HG03139 (cell line): ENCODE results near the gene FGF14.

ENCODE experiments used
- ATAC-seq: cut with Tn5 transposase; IDR thresholded peaks from one replicate; pipeline ENCODE4 v1.9.1; 2021; ENCODE audit not compliant: unreplicated experiment

The FGF14 gene

DNA sequence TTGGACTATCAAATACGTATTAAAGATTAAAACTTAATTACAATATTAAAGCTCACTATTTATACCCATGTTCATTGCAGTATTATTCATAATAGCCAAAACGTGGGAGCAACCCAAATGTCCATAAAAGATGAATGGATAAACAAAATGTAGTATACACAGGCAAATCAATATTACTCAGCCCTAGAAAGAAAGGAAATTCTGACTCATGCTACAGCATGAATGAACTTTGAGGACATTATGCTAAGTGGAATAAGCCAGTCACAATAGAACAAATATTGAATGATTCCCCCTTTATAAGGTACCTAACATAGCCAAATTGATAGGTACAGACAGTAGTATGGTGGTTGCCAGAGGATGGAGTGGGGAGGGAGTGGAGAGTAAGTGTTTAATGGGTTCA is 457.3 kb downstream of the FGF14 start:
- ATAC-seq: no peak

DNA sequence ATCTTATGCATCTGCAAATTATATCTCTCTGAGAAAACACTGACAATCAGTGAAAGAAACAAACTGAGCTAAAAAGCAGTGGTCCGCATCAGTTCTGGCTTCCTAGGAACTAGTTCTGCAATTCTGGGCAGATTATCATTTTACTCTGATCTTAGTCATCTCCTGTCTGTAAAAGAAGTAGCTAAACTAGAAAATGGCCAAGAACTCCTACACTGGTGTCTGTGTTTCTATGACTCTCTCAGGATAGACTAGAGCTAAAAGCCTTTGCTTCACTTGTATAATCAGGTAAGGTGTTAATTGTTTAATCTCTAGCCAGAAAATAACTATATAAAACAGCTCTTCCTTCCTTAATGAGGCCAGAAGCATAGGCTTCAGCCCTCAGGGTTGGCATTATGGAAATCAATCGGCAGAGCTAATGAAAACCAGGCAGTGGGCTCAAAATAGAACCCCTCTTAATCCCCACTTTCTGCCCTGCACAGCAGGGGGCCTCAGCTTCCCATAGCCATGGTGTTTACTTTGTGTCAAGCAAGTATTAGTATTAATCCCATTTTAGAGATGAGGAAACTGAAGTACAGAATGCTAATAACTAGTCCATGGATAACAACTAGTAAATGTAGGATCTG is 459.2 kb downstream of the FGF14 start:
- ATAC-seq: no peak

DNA sequence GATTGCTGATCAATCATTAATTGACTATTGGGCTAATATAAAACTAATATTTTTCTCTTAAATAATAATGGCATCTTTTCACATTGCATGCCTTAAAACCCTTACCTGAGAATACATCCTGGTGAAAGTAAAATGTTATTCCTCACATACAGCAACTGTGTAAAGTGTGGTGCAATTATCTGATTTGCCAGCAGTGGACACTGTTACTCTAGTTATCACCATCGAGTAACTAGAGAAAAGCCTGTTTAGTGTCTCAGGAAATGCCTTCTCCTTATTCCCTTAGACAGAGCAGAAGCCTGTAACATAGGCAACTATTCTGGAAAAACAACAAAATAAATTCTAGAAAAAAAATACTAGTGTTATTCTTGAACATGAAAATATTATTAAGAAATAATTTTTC is 459.8 kb downstream of the FGF14 start:
- no peak for ATAC-seq

DNA sequence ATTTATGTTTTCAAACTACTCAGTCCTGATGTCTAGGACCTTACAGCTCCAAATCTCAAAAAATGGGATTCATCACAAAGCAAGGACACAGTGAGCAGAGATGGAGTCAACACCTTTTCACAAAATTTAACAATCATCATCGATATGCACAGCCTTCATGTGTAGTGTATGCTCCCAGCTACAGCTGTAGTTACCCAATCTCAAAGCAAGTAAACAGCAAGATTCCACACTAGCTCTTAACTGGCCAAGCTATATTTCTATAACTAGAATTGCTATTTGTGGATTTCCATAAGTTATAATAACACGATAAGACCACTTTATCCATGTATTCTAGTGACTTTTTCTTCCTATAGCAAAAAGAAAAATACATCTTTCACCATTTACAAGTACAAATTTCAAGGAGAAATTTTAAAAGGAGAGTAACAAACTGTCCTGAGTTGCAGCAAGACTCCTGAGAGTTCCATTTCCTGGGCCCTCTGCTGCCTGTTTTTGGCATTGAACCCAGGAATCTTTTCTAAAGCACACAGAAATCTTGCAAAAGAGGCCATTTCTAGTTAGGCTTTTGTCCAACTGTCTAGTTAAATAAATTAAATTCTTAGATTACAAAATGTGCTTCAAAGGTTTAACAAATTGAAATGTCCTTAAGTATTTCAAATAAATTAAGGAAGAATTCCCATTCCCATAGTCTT is 460.6 kb downstream of the FGF14 start:
- no peak for ATAC-seq

DNA sequence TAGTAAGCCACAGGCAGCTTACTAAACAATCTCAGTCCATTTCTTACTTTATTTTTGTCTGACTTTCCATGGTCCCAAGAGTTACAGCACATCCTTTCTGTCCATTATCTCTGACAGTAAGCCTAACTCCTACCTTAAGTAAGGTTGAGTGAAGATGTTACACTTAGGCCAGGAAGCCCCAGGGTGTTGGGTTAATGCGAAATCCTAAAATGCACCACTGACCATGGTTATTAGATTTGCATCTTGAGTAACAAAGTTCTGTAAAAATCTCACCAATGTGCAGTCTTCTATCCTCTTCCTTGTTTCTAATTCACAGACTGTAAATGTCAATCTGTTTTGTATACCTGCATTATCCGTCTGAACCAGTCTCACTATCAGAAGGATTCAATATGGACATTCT is 462.5 kb downstream of the FGF14 start:
- ATAC-seq: no peak

DNA sequence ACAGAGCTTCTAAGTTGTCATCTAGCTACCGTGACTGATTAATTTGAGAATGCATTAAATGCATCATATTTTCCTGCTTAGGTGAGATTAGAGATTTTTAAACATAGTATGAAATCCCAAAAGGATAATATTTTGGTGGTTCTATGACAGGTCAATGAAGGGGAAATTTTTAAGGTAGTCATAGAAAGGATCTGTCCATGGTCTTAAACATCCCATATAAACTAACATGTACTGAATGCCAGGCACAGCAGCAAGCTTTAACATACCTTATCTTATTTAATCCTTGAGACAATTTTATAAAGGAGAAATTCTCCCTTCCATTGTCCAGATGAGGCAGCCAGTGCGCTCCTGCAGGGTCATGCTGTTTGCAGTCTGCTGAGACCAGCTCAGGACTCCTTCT is 466.0 kb downstream of the FGF14 start:
- ATAC-seq: no peak

DNA sequence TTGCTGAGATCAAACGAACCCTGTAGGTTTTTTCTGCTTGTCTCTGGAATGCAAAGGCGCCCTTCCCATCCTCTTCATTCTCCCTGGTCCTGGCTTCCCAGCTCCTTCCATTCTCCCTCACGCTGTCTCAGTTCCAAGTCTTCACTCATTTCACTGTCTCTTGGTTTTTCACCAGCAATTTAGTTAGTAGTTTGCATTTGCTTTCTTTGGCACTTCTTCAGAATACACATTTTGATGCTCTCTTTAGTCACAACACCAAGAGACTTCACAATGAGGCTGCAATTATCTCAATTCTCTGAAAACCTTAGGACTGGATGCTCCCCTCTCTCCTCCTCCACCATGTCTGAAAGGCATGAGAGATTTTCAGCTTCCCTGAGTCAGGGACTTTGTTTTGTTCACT is 470.7 kb downstream of the FGF14 start:
- ATAC-seq: no peak

DNA sequence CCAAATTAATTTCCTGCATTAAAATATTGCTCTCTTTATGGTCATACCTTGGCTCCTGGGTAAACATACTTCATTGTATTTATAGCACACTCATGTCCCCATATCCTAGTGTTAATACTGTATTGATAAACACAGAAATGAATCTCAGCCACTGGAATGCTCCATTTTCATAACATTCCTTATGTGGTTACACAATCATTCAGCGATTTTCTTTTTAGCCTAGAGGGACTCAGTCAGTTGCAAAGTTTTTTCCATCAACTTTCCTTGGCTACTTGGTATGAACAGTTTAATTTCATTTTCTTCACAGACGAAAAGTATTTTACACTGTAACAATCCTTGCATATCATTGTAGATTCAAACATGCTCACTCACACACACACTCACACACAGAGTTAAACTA is 471.5 kb downstream of the FGF14 start:
- ATAC-seq: no peak

DNA sequence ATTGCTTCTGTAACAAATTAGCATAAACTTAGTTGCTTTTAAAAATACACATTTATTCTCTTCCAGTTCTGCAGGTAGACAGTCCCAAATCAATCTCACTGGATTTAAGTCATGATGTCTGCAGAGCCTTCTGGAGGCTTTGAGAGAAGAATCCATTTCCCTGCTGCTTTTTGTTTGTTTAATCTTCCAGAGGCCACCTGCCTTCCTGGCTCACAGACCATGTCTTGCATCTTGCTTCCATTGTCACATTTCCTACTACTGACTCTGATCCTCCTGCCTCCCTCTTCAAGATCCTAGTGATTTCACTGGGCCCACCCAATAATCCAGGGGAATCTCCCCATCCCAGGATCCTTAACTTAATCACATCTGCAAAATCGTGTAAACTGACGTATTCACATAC is 476.1 kb downstream of the FGF14 start:
- no peak for ATAC-seq

DNA sequence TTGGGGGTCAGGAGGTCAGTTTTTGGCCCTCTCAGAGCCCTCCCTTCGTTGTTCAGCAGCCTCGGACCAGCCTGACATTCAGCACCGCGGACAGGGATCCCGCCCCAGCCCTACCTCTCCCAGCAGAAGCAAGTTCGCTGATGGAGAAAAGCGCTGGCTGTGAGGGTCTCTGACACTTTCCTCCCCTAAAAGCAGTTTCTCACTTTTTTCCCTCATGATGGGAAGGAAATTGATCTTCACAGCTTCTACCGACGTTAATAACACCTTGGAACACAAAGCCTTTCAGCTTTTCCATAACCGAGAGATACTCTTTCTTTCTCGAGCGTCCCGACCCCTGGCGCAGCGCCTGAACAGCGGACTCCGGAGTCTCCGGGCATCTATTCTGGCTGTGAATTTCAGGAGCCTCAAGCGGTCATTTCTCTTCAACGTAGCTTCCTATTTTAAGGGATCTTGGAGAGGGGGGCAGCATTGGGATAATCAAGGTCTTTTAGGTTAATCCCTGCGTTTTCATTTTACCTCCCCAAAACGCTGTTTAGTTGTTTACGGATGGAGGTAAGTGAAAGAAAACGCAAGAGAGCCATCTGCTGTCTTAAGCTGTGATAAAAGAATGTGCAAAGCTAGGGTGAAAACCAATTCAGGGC is 482.2 kb downstream of the FGF14 start:
- no peak for ATAC-seq

DNA sequence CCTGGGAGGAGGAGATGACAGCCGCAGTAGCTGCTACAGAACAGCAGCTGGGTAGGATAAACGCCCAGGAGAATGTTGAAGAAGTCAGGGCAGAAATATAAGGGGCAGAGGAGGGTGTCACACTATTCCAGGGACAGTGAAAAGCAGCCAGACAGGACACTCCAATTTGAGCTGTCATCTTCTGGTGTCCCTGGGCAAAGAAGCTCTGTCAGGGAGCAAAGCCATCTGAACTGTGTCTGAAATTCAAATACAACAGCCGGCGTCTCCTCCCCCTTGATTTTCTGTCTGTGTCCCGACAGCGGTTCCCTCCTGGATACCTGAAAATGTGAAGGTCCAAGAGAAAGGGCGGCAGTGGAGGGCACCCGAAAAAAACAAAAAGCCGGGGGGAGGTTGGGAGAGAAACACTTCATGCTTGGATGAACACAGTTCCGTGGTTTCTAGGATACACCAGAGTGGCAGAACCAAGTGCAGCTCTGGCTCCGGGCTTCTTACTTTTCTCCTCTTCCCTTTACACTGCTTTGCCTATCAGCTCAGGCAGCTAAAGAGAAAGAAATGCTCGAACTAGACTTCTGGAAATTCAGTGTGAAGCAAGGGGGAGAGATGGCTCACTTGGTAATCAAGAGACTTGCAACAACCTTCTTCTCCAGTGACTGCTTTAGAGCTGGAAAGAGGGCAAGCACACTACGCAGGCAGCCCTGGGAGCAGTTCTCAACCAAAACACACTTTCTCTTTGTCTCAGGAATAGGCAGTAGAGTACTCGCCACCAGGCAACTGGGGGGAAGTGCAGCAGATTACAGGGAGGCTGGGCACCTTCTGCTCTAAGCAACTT is 483.8 kb downstream of the FGF14 start:
- no peak for ATAC-seq

DNA sequence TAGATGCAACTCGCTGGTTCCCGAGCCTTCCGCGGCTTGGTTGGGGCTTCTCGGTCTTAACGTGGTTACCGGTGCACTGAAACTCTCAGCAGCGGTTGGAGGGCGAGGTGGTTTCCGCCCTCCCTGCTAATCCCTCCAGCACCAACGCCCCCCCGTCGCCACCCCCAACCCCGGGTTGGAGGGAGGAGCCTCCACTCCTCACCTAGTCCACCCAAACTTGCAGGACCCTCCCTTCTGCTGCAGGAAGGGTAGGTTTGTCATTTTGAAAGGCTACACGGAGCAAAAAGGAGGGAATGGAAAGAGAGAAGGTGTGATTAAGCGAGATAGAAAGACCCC is 484.4 kb downstream of the FGF14 start:
- no peak for ATAC-seq

DNA sequence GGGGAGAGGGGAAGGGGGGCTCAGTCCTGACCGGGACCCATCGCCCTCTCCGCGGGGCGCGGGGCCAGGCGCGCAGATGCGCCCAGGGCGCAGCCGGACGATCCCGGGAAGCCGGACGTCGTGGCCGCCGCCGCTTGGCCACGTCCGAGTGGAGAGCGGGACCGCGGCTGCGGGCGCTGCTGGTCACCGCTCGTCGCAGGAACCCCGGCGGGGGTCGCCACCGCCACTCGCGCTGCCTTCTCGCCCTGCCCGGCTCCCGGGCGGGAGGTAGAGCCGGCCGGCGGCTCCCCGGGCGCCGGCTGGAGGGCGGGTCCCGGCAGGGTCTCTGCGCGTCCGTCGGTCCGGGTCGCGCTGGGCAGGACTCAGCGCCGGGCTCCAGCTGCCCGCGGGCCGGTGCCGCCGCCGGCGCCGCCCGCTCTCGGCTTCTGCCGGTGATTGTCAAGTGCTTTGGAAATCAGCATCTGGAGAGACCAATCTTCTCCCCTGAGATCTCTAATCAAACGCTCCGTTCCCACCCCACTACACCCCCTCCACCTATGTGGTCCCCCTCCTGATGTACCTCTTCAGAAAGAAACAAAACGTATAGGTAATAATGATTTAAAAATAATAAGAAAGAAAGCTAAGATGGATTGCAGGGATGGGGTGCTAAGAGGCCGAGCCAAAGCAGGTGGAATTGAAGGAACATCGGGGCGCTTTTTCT is 484.9 kb downstream of the FGF14 start:
- ATAC-seq: no peak

DNA sequence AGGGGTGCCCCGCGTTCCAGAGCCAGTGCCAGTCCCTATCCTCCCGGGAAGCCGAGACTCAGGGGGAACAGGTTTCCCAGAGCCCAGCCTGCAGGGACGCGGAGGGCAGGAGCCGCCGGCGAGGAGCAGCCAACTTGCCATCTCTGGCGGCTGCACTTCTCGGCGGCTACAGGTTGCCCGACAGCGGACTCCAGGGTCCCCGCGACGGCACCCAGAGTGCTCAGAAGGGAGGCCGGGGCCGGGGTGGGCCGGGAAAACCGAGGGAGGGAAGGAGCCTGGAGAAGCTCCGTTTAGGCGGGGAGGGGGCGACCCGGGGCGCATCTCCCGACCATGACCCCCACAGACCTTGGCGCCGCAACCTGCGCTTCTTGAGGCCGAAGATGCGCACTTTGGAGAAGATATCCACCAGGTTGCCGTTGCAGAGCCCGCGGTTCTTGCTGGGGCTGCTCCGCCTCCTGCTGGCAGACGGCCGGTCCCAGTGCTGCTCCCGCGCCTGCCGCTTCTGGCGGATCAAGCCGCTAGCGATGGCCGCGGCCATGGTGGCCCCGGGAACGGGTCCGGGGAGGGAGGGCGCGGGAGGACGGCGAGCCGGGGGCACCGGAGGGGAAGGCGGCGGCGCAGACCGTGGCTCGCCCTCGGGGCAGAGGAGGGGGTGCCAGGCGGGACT is 485.6 kb downstream of the FGF14 start:
- no peak for ATAC-seq

DNA sequence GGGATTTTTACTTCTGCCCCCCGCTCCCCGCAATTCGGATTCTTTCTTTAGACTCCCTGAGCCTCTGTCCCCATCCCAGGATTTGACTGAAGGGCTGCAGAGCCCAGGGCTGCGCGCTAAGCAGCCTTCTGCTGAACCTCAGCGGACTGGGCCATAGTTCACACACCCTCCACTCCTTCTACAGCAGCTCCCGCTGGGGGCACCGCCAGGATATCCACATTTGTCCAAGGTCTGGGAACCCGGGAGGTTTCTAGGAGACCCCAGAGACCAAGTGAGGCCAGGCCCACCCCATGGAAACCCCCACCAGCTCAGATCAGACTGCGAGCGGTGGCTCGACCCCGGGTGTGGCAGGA is 486.1 kb downstream of the FGF14 start:
- no peak for ATAC-seq

DNA sequence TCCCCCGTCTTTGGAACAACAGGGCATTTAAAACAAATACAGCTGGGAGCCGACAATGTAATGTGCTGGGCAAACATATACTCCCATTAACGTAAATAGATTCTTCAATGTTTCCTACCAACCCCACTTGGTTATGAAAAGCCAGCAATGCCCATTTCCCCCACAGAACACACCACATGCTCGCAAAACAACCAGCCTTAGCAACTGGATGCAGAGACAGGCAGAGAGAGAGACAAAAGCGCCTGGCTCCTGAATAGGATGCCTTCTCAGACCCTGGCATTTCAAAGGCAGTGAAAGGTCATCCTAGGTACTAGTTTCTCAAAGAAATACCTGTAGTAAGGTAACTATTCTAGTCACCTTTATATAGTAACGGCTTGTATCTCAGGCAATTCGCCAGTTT is 486.5 kb downstream of the FGF14 start:
- no peak for ATAC-seq

DNA sequence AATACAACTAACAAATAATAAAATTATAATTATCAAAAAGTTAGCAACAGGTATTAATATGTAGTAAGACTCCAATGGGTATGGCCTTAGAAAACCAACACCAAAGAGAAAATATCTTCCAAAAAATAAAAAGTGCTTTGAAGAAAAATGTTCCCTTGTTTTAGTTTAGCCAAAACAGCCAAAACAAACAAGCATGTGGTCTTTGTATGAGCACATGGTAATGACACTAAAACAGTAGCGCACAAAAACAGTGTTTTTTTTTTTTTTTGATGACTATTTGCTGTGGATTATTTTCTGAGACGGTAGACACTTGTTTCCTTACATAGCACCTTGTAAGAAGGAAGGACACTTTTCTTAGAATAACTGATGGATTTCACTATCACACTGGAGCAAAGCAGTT is 490.1 kb downstream of the FGF14 start:
- ATAC-seq: no peak

DNA sequence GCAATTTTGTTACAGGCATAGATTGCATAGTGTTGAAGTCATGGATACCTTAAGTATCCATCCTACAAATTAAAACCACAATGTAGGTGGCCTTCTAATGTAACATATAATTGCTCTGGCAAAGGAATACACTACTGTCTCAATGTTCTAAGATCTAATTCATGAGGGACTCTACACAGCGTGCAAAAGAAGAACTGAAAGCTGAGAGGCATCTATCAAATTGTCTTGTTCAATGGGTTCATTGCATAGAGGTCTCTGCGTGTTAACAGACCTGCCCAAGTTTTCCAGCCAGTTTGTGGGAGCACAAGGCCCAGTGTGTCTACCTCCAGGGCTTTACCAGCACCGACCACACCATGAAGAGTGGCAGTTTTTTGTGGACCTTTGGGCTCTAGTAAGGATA is 498.0 kb downstream of the FGF14 start:
- no peak for ATAC-seq

DNA sequence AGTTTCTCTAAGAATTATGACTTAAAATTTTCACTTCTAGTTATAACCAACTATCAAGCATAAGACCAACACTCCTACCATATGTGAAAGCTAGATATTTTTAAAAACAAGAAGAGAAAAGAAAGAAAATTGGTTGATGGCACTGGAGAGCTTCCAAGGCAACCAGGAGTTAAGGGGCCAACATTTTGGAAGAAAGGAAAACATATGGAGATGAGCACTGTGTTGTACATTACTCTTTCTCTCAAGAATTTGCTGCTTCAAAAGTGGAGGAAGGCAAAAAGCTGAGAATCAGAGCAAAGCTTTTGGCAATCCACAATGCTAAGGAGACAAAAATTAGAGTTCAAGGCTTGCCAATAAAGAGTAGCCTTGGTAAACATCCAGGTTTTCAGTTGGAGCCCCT is 503.2 kb downstream of the FGF14 start:
- ATAC-seq: no peak

DNA sequence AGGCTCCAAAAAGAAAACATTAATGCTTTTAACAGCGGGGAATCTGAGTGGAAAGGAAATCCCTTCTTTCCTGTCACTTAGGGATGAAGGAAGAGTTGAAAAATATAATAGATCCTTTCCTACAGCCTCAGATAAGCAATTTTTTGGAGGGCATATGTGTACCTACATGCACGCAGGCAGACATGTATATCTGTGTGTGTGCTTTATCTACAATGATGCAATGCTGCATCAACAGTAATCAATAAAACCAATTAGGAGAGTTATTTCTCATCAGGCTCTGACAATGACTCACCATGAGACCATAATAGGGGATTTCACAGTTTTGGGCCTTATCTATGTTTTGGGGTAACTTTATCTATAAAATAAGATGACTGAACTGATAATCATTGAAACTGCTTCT is 505.3 kb downstream of the FGF14 start:
- no peak for ATAC-seq

DNA sequence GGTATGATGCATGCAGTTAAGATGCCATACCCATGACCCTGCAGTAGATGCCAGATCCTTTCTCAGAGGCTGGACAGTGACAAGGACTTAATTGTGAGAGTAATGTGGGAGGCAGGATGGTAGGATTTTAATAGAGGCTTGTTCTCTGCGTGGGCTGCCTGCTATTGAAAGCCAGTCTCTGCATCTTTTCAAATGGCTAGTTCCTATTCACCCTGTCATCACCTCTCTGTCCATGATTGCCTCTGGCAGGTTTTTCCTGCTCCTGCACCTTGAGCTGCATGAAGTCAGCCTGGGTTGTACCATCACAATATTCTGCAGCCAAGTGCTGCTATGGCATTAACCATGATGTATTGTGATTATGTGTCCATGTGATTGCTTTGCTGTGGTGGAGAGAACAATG is 508.8 kb downstream of the FGF14 start:
- no peak for ATAC-seq
